ENCODE data around the gene CARMIL3. TPM values are rescaled to one million over a fixed set of nuclear protein-coding genes. Genes with fewer than 3 reads are reported as not detected.

Gene CARMIL3
- total and polyA plus RNA-seq, 4 experiments from 2014 or later: 0.15 to 0.22 TPM; not detected in 2

DNA sequence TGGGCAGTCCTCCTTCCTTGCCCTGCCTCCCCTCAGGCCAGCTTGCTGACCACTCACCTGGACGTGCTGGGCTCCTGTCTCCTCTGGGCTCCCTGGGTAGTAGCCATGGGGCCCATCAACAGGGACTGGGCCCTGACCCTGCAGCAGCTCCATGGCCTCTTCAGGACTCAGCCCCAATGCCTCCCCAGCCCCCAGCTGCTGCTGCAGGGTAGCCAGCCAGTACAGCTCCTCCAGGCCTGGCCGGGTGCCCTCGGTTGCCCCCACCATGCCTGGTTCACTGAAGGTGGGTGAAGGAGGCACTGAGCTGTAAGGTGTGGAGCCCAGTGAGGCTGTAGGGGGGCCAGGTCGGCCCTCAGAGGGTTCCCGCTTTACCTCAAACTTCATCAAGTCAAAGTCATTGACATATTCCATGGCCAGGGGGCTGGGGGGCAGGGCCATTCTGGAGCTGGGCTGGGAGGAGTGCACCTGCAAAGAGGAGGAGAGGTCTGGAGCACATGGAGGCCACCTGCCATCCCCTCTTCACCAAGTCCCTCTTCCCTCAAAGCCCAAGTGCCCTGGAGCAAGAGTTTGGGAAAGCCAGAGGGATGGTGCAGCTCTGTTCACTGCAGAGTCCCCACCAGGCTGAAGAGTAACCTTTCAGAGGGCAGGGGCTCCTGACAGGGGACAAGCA, 30.7 kb downstream of the CARMIL3 start:
- no peak overlapping the region for H3K4me3 ChIP-seq (ENCODE audit: low read length in 2 of 2)
- ChIA-PET POLR2A (ENCODE audit: partially characterized antibody) (interaction anchor here (0.7 to 6.1 kb wide), 12 partner anchors 8 to 131 kb away, joined by 3 to 81 read pairs (median 15); partner anchors contain the start of genes CHMP4A, DCAF11, EMC9 and IRF9), CTCF (ENCODE audit: partially characterized antibody) (interaction anchor here (1.6 to 12.1 kb wide), 5 partner anchors 11 to 160 kb away, joined by 4 to 168 read pairs (median 85); partner anchors contain the start of genes IRF9, PCK2 and TINF2)
- DNase-seq: no peak
- H3K36me3 Mint-ChIP-seq: no peaks in the 10 kb centered on the region
- peaks cover 10 to 27% (median 16%) of the 10 kb centered on the region in 4 donors for H3K4me1 Mint-ChIP-seq
- no peaks in the 10 kb centered on the region for H3K27me3 Mint-ChIP-seq
- no peaks in the 10 kb centered on the region for H3K27me3 ChIP-seq (ENCODE audit: insufficient read depth, low read length)
- intact Hi-C loops (cut with micrococcal nuclease): loop anchor here (10.0 kb wide), 1 partner anchor 98 kb away; the partner anchor contains the start of gene DHRS4L2
- H3K4me1 ChIP-seq (ENCODE audit: insufficient read depth, low read length): peaks cover 14% of the 10 kb centered on the region
- peak overlapping the region; percentile 80 to 87 (median 86) for H3K4me3 Mint-ChIP-seq
- H3K27ac Mint-ChIP-seq: peak overlapping the region in 6 of 7 donors; percentile 49 to 88 (median 66)
- H3K27ac ChIP-seq (ENCODE audit: low read depth, low read length): no peak overlapping the region
- no peaks in the 10 kb centered on the region for H3K36me3 ChIP-seq (ENCODE audit: insufficient read depth, low read length)
- no peaks in the 10 kb centered on the region for H3K9me3 ChIP-seq (ENCODE audit: control insufficient read depth in 1 of 2, low read length in 2 of 2)
- H3K9me3 Mint-ChIP-seq: peaks cover 0 to 4% (median 0%) of the 10 kb centered on the region in 8 donors

DNA sequence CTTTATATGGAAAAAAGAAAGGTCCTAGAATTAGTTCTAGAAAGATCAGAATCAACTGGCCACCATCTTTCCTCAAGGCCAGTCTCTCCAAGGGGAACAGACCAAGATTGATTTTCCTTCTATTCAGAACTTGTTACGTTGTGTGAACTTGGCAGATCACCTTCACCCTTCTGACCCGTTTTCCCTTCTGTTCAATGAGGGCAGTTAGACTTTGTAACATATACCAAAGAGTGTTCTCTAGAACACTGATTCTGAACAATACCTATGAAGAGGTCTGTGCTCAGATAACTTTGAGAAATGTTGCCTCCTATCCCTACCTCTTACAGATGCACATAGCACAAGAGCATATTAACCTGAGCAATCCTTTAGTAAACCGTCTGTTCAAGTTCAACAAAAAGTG, 31.7 kb downstream of the CARMIL3 start:
- Mint-ChIP-seq H3K4me3 (peak overlapping the region in 1 of 8 donors; percentile 18), H3K4me1 (peaks cover 10 to 27% (median 16%) of the 10 kb centered on the region in 4 donors)
- POLR2A ChIA-PET (ENCODE audit: partially characterized antibody): interaction anchor here (0.9 to 6.1 kb wide), 3 partner anchors 11 to 57 kb away, joined by 3 to 81 read pairs (median 16); partner anchors contain the start of genes DCAF11, EMC9 and PCK2

DNA sequence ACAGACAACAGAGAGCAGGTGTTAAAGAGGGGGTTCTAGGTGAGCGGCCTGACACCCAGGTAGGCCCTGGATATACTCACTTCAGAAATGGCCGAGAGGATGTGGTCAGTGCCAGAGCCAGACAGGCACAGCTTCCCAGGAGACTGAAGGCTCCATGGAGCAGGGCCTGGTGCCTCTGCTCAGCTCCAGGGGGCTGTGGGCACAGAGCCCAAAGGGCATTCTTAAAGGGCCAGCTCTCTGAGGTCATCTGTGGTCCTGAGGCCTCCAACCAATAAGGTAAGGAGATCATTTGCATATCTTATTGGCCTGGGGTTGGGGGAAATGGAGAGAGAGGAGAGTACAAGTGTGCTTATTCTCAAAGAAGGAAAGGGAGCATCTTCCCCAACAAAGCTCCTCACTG, 32.6 kb downstream of the CARMIL3 start:
- Histone ChIP-seq H3K4me1 (ENCODE audit: insufficient read depth, low read length) (peaks cover 14% of the 10 kb centered on the region), H3K9me3 (ENCODE audit: control insufficient read depth in 1 of 2, low read length in 2 of 2) (no peaks in the 10 kb centered on the region), H3K27ac (ENCODE audit: low read depth, low read length) (no peak overlapping the region), H3K4me3 (ENCODE audit: low read length in 2 of 2) (no peak overlapping the region), H3K27me3 (ENCODE audit: insufficient read depth, low read length) (no peaks in the 10 kb centered on the region), H3K36me3 (ENCODE audit: insufficient read depth, low read length) (no peaks in the 10 kb centered on the region)
- DNase-seq: no peak
- no peak overlapping the region for H3K4me3 Mint-ChIP-seq
- H3K27ac Mint-ChIP-seq: no peak overlapping the region
- POLR2A ChIA-PET (ENCODE audit: partially characterized antibody): interaction anchor here (0.9 to 6.1 kb wide), 2 partner anchors 10 to 32 kb away, joined by 3 to 81 read pairs; partner anchors contain the start of genes CARMIL3 and PCK2
- CTCF ChIA-PET (ENCODE audit: partially characterized antibody): interaction anchor here (8.2 to 9.5 kb wide), 2 partner anchors 25 to 26 kb away, joined by 85 to 95 read pairs; no protein-coding TSS in a partner anchor
- H3K4me1 Mint-ChIP-seq: peaks cover 10 to 22% (median 14%) of the 10 kb centered on the region in 4 donors
- no peaks in the 10 kb centered on the region for H3K27me3 Mint-ChIP-seq
- peaks cover 0 to 4% (median 0%) of the 10 kb centered on the region in 8 donors for H3K9me3 Mint-ChIP-seq
- intact Hi-C loops (cut with micrococcal nuclease): loop anchor here (10.0 kb wide), 1 partner anchor 100 kb away; the partner anchor contains the start of gene DHRS4L2
- no peaks in the 10 kb centered on the region for H3K36me3 Mint-ChIP-seq

More for the DNA sequence above, 31.7 kb downstream of the CARMIL3 start:
- Histone ChIP-seq H3K36me3 (ENCODE audit: insufficient read depth, low read length) (no peaks in the 10 kb centered on the region), H3K9me3 (ENCODE audit: control insufficient read depth in 1 of 2, low read length in 2 of 2) (no peaks in the 10 kb centered on the region), H3K27me3 (ENCODE audit: insufficient read depth, low read length) (no peaks in the 10 kb centered on the region), H3K27ac (ENCODE audit: low read depth, low read length) (no peak overlapping the region), H3K4me3 (ENCODE audit: low read length in 2 of 2) (no peak overlapping the region), H3K4me1 (ENCODE audit: insufficient read depth, low read length) (peaks cover 14% of the 10 kb centered on the region)
- Mint-ChIP-seq H3K9me3 (peaks cover 0 to 4% (median 0%) of the 10 kb centered on the region in 8 donors), H3K36me3 (no peaks in the 10 kb centered on the region), H3K27me3 (no peaks in the 10 kb centered on the region), H3K27ac (peak overlapping the region in 4 of 7 donors; percentile 2 to 75 (median 31))
- CTCF ChIA-PET (ENCODE audit: partially characterized antibody): interaction anchor here (8.2 to 12.1 kb wide), 3 partner anchors 10 to 26 kb away, joined by 85 to 168 read pairs (median 95); partner anchors contain the start of gene PCK2
- DNase-seq: no peak
- intact Hi-C loops (cut with micrococcal nuclease): loop anchor here (10.0 kb wide), 1 partner anchor 99 kb away; the partner anchor contains the start of gene DHRS4L2

DNA sequence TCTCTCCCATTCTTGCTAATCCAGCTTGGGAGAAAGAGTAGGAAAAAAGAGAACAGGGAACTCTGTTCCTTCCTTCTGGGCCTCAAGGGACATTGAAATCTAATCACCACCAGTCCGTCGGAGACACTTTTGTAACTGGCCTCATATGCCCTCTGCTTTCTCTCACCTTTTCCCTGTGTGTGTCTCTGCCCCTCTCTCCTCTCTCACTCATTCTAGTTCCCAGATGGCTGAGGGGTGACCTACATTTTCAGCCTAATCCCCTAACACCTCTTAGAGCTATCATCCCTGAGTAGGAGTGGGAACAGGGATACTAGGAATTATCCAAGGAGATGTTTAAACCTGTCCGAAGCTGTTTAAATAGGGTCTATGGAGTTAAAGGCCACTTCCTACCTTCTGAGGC, 33.4 kb downstream of the CARMIL3 start:
- no peaks in the 10 kb centered on the region for H3K27me3 Mint-ChIP-seq
- DNase-seq: no peak
- no peak overlapping the region for H3K4me3 Mint-ChIP-seq
- H3K4me1 Mint-ChIP-seq: peaks cover 10 to 20% (median 15%) of the 10 kb centered on the region in 4 donors
- Histone ChIP-seq H3K4me3 (ENCODE audit: low read length in 2 of 2) (no peak overlapping the region), H3K9me3 (ENCODE audit: control insufficient read depth in 1 of 2, low read length in 2 of 2) (no peaks in the 10 kb centered on the region), H3K27ac (ENCODE audit: low read depth, low read length) (no peak overlapping the region), H3K36me3 (ENCODE audit: insufficient read depth, low read length) (no peaks in the 10 kb centered on the region), H3K4me1 (ENCODE audit: insufficient read depth, low read length) (peaks cover 13% of the 10 kb centered on the region), H3K27me3 (ENCODE audit: insufficient read depth, low read length) (no peaks in the 10 kb centered on the region)
- intact Hi-C loops (cut with micrococcal nuclease): loop anchor here (10.0 kb wide), 1 partner anchor 100 kb away; the partner anchor contains the start of gene DHRS4L2
- H3K27ac Mint-ChIP-seq: peak overlapping the region in 2 of 7 donors; percentile 3 to 57
- peaks cover 0 to 4% (median 0%) of the 10 kb centered on the region in 8 donors for H3K9me3 Mint-ChIP-seq
- ChIA-PET CTCF (ENCODE audit: partially characterized antibody) (interaction anchor here (1.4 to 9.5 kb wide), 3 partner anchors 21 to 26 kb away, joined by 4 to 95 read pairs (median 85); no protein-coding TSS in a partner anchor), POLR2A (ENCODE audit: partially characterized antibody) (interaction anchor here (0.6 to 6.1 kb wide), 4 partner anchors 9 to 60 kb away, joined by 3 to 81 read pairs (median 4); partner anchors contain the start of genes CARMIL3 and PCK2)
- no peaks in the 10 kb centered on the region for H3K36me3 Mint-ChIP-seq

DNA sequence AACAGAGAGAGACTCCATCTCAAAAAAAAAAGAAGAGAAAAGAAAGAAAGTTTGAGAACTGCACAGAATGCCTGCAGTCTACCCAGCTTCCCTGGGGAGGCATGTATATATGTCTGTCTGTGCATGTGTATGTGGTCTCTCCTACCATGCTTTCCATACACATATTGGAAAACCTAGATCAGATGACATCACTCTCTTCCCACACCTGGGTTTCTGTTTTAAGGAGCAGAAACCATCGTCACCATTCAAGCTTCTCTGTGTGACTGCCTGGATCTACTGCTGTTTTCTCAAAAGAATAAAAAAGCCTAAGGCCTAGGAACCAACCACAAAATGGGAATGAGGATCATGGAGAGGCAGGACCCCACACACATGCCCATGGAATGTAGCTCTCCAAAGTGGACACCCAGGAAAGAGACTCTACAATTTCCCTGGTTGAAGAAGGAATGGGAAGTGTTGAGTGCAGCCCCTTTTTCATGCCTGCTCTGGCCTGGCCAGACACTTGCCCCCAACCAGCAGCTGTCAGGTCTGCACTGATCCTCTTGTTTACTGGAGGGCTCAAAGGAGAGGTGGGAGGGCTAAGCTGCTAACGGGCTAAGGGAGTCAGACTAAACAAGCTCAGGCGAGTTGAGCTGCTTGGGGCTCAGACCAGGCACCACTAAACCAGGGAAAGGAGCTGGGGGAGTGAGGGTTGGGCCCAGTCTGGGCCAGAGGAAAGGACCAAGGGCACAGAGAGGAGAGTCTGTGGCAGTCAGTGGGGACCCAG, 34.6 kb downstream of the CARMIL3 start:
- Histone ChIP-seq H3K27me3 (ENCODE audit: insufficient read depth, low read length) (no peaks in the 10 kb centered on the region), H3K4me1 (ENCODE audit: insufficient read depth, low read length) (peaks cover 8% of the 10 kb centered on the region), H3K27ac (ENCODE audit: low read depth, low read length) (no peak overlapping the region), H3K36me3 (ENCODE audit: insufficient read depth, low read length) (no peaks in the 10 kb centered on the region), H3K4me3 (ENCODE audit: low read length in 2 of 2) (no peak overlapping the region), H3K9me3 (ENCODE audit: control insufficient read depth in 1 of 2, low read length in 2 of 2) (no peaks in the 10 kb centered on the region)
- intact Hi-C loops (cut with micrococcal nuclease): loop anchor here (10.0 kb wide), 1 partner anchor 102 kb away; the partner anchor contains the start of gene DHRS4L2
- Mint-ChIP-seq H3K4me1 (peaks cover 6 to 16% (median 14%) of the 10 kb centered on the region in 4 donors), H3K4me3 (no peak overlapping the region), H3K9me3 (peaks cover 0 to 4% (median 0%) of the 10 kb centered on the region in 8 donors), H3K27ac (peak overlapping the region in 2 of 7 donors; percentile 22 to 49), H3K27me3 (no peaks in the 10 kb centered on the region), H3K36me3 (no peaks in the 10 kb centered on the region)
- DNase-seq: no peak
- ChIA-PET CTCF (ENCODE audit: partially characterized antibody) (interaction anchor here (1.0 to 9.5 kb wide), 4 partner anchors 17 to 27 kb away, joined by 3 to 95 read pairs (median 44); no protein-coding TSS in a partner anchor), POLR2A (ENCODE audit: partially characterized antibody) (interaction anchor here (1.5 kb wide), 1 partner anchor 28 kb away, joined by 4 read pairs; no protein-coding TSS in a partner anchor)

DNA sequence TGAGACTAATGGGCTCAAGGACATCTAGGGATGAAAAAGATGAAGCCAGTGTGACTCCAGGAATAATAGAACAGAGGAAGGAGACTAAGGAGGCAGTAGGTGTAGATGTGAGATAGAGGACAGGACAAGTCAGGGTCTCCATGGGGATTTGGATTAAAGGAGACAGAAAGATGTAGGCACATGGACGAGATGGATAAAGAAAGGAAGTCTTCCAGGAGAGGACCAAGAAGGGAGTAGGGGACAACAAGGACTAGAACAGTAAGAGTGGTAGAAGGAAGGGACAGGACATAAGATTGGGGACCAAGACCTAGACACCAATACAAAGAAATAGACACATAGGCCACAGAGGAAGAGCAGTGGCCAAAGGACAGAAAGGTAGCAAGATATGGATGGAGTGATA, 35.2 kb downstream of the CARMIL3 start:
- H3K27ac ChIP-seq (ENCODE audit: low read depth, low read length): no peak overlapping the region
- CTCF ChIA-PET (ENCODE audit: partially characterized antibody): interaction anchor here (1.0 to 9.5 kb wide), 3 partner anchors 17 to 28 kb away, joined by 3 to 95 read pairs (median 85); no protein-coding TSS in a partner anchor
- Mint-ChIP-seq H3K4me3 (no peak overlapping the region), H3K9me3 (peaks cover 0 to 4% (median 0%) of the 10 kb centered on the region in 8 donors), H3K27ac (peak overlapping the region in 2 of 7 donors; percentile 15 to 26), H3K36me3 (no peaks in the 10 kb centered on the region), H3K27me3 (no peaks in the 10 kb centered on the region), H3K4me1 (peaks cover 3 to 13% (median 10%) of the 10 kb centered on the region in 4 donors)
- H3K36me3 ChIP-seq (ENCODE audit: insufficient read depth, low read length): no peaks in the 10 kb centered on the region
- no peak overlapping the region for H3K4me3 ChIP-seq (ENCODE audit: low read length in 2 of 2)
- H3K27me3 ChIP-seq (ENCODE audit: insufficient read depth, low read length): no peaks in the 10 kb centered on the region
- H3K4me1 ChIP-seq (ENCODE audit: insufficient read depth, low read length): peaks cover 4% of the 10 kb centered on the region
- no peak for DNase-seq
- no peaks in the 10 kb centered on the region for H3K9me3 ChIP-seq (ENCODE audit: control insufficient read depth in 1 of 2, low read length in 2 of 2)
- POLR2A ChIA-PET (ENCODE audit: partially characterized antibody): no interaction called here
- intact Hi-C loops (cut with micrococcal nuclease): loop anchor here (10.0 kb wide), 1 partner anchor 102 kb away; the partner anchor contains the start of gene DHRS4L2
